ENCODE measurements around the gene RPA1.

RPA1 gene

DNA sequence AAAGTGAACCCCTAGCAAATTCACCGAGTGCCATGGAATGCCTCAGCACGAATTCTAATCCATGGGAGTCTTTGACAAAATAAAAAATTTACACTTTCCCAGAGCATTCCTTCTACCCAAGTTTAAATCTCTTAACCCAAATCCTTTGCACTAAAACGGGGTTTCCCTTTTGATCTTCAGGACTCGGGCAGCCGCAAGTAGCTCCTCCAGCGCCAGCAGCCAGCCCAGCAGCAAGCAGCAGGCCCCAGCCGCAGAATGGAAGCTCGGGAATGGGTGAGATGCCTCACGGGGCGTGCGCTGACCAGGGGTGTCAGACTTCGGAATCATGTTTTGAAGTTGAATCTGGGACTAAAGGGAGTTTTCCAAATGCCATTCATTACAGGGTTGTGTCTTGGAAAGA is 42.4 kb downstream of the RPA1 start:
- H3K4me3 ChIP-seq (ENCODE audit: low read depth, low read length), result no peak overlapping the region
- TF ChIP-seq POLR2A (IDR thresholded peaks at IDR 0.05; ENCODE audit: extremely low read depth, insufficient read length) (no peak), CTCF (IDR thresholded peaks at IDR 0.05; ENCODE audit: low read depth, low read length) (no peak), MYC (IDR thresholded peaks at IDR 0.05; ENCODE audit: low read depth, low read length) (no peak), MAX (IDR thresholded peaks at IDR 0.05; ENCODE audit: low read depth, low read length) (no peak)

GRCh38 chr17:1872976-1873375 is 43.2 kb downstream of the RPA1 start:
- H3K4me3 ChIP-seq (ENCODE audit: low read depth, low read length), result no peak overlapping the region
- no peak for TF ChIP-seq MYC (IDR thresholded peaks at IDR 0.05; ENCODE audit: low read depth, low read length)
- TF ChIP-seq MAX (IDR thresholded peaks at IDR 0.05; ENCODE audit: low read depth, low read length), result no peak
- no peak for TF ChIP-seq CTCF (IDR thresholded peaks at IDR 0.05; ENCODE audit: low read depth, low read length)
- TF ChIP-seq POLR2A (IDR thresholded peaks at IDR 0.05; ENCODE audit: extremely low read depth, insufficient read length), result no peak

More for the DNA sequence above, 42.4 kb downstream of the RPA1 start:
- DNase-seq (ENCODE audit: low read depth), result no peak

GRCh38 chr17:1873418-1873817 is 43.6 kb downstream of the RPA1 start:
- H3K4me3 ChIP-seq (ENCODE audit: low read depth, low read length), result no peak overlapping the region
- TF ChIP-seq MAX (IDR thresholded peaks at IDR 0.05; ENCODE audit: low read depth, low read length) (no peak), POLR2A (IDR thresholded peaks at IDR 0.05; ENCODE audit: extremely low read depth, insufficient read length) (no peak), CTCF (IDR thresholded peaks at IDR 0.05; ENCODE audit: low read depth, low read length) (no peak), MYC (IDR thresholded peaks at IDR 0.05; ENCODE audit: low read depth, low read length) (no peak)
- DNase-seq (ENCODE audit: low read depth), result no peak

More at GRCh38 chr17:1872976-1873375, 43.2 kb downstream of the RPA1 start:
- DNase-seq (ENCODE audit: low read depth), result no peak

GRCh38 chr17:1875597-1875996 is 45.8 kb downstream of the RPA1 start:
- no peak for TF ChIP-seq MYC (IDR thresholded peaks at IDR 0.05; ENCODE audit: low read depth, low read length)
- TF ChIP-seq MAX (IDR thresholded peaks at IDR 0.05; ENCODE audit: low read depth, low read length), result no peak
- no peak for TF ChIP-seq CTCF (IDR thresholded peaks at IDR 0.05; ENCODE audit: low read depth, low read length)
- no peak for TF ChIP-seq POLR2A (IDR thresholded peaks at IDR 0.05; ENCODE audit: extremely low read depth, insufficient read length)
- no peak overlapping the region for H3K4me3 ChIP-seq (ENCODE audit: low read depth, low read length)
- no peak for DNase-seq (ENCODE audit: low read depth)

GRCh38 chr17:1878419-1879121 is 48.8 kb downstream of the RPA1 start:
- no peak for DNase-seq (ENCODE audit: low read depth)
- no peak overlapping the region for H3K4me3 ChIP-seq (ENCODE audit: low read depth, low read length)
- TF ChIP-seq POLR2A (IDR thresholded peaks at IDR 0.05; ENCODE audit: extremely low read depth, insufficient read length), result no peak
- TF ChIP-seq MYC (IDR thresholded peaks at IDR 0.05; ENCODE audit: low read depth, low read length), result no peak
- TF ChIP-seq MAX (IDR thresholded peaks at IDR 0.05; ENCODE audit: low read depth, low read length), result no peak
- TF ChIP-seq CTCF (IDR thresholded peaks at IDR 0.05; ENCODE audit: low read depth, low read length), result no peak

All from NB4 (cell line).